H1 (cell line): ENCODE results near the gene ARMC3. TPM values are rescaled to one million over a fixed set of nuclear protein-coding genes. Genes with fewer than 3 reads are reported as not detected.

Experiments
- BRCA1 ChIP-seq: IDR thresholded peaks from 2 replicates; pipeline ENCODE4 v1.6.1; 2012; ENCODE audit warnings: low read depth, low read length, improper control_type of control experiment
- CHD7 ChIP-seq: fragments of 300-600 bp; sonication (generic); IDR thresholded peaks from 2 replicates; pipeline ENCODE4 v1.7.1; 2012; ENCODE audit warnings: low read length, moderate library complexity, mild to moderate bottlenecking, inconsistent platforms; ENCODE audit not compliant: insufficient replicate concordance
- E2F6 ChIP-seq: IDR thresholded peaks from 2 replicates; pipeline ENCODE4 v1.6.1; 2012; ENCODE audit warnings: inconsistent platforms
- EGR1 ChIP-seq: IDR thresholded peaks from 2 replicates; pipeline ENCODE4 v1.6.1; 2011; ENCODE audit warnings: low read depth, low read length, borderline replicate concordance
- HDAC2 ChIP-seq, 2 experiments: fragments of 300-600 bp in 1 of 2; sonication (generic) in 1 of 2; IDR thresholded peaks; 2 replicates each; pipeline ENCODE4 v1.6.1; 2011 to 2012; ENCODE audit warnings: low read depth in 2 of 2, low read length in 2 of 2, mild to moderate bottlenecking in 2 of 2, moderate library complexity in 2 of 2, borderline replicate concordance in 1 of 2, inconsistent platforms in 1 of 2
- POLR2A ChIP-seq, 2 experiments: IDR thresholded peaks; 1 replicate in 1 of 2; 2 replicates in 1 of 2; pipeline ENCODE4 v1.6.1; 2011; ENCODE audit warnings: low read depth in 2 of 2, low read length in 2 of 2, mild to moderate bottlenecking in 2 of 2; ENCODE audit errors: control extremely low read depth in 1 of 2
- SIN3A ChIP-seq, 2 experiments: IDR thresholded peaks in 1 of 2; conservative IDR thresholded peaks in 1 of 2; 2 replicates each; pipeline ENCODE4 v1.6.1; 2011 to 2012; ENCODE audit warnings: low read length in 2 of 2, improper control_type of control experiment in 1 of 2, low read depth in 1 of 2, mild to moderate bottlenecking in 1 of 2
- polyA plus RNA-seq, 7 experiments: library from polyadenylated mRNA; depleted of rRNA in 3 of 7; stranded (reverse) in 5 of 7; unstranded in 2 of 7; fragments of >200 nt in 5 of 7; fragments of 200-250 nt in 2 of 7; gene quantifications; 1 replicate in 5 of 7; 2 replicates in 1 of 7; 4 replicates in 1 of 7; pipeline versions ENCODE4 v1.2.1 to v1.2.3, GENCODE V29; 2011 to 2013; ENCODE audit warnings: missing spikeins in 2 of 7, mixed read lengths in 2 of 7
- total RNA-seq: library from RNA; stranded (reverse); fragmentation: NEBNext Ultra II Directional; extraction: Animal tissue kit (Norgen Biotek cat#: 25700); gene quantifications from 2 replicates; pipeline ENCODE4 v1.2.1, GENCODE V29; 2021

The ARMC3 gene
- total and polyA plus RNA-seq, 2 of the 8 experiments (the other 6 are each of a cell fraction or from before 2014, with no cell fraction given), result 0.15 TPM

- TF ChIP-seq CHD7 (no peak), EGR1 (no peak), E2F6 (no peak), HDAC2 (IDR thresholded peaks at IDR 0.05; ENCODE audit: borderline replicate concordance in 1 of 2, low read depth in 2 of 2, low read length in 2 of 2) (no peak), POLR2A (IDR thresholded peaks at IDR 0.05; ENCODE audit: control extremely low read depth in 1 of 2, low read depth in 2 of 2, low read length in 2 of 2) (no peak), BRCA1 (no peak), SIN3A (conservative IDR thresholded peaks at IDR 0.05 in 1 of 2, IDR thresholded peaks at IDR 0.05 in 1 of 2; ENCODE audit: low read depth in 1 of 2, low read length in 2 of 2) (no peak)
These were observed 34.1 kb upstream of the ARMC3 start (continued) for GRCh38 chr10:22893781-22894180.
